Measurements from ENCODE around the gene NDUFS6.

NDUFS6 gene

GRCh38 chr5:1767524-1768282 lies 33.5 kb upstream of the NDUFS6 start:
- Histone ChIP-seq H3K4me3 (ENCODE audit: low read depth, low read length) (no peak overlapping the region), H3K27me3 (ENCODE audit: insufficient read depth, low read length) (peaks cover 29% of the 10 kb centered on the region), H3K4me1 (ENCODE audit: control insufficient read depth, insufficient read depth, low read length, unreplicated experiment) (no peaks in the 10 kb centered on the region), H3K27ac (ENCODE audit: low read depth, low read length) (no peak overlapping the region), H3K79me2 (ENCODE audit: control insufficient read depth, insufficient read depth, low read length, unreplicated experiment) (no peaks in the 10 kb centered on the region), H3K36me3 (ENCODE audit: insufficient read depth, low read length) (no peaks in the 10 kb centered on the region), H2AFZ (ENCODE audit: low read length, unreplicated experiment) (no peak overlapping the region)

GRCh38 chr5:1768283-1769000 lies 32.8 kb upstream of the NDUFS6 start:
- Histone ChIP-seq H3K4me1 (ENCODE audit: control insufficient read depth, insufficient read depth, low read length, unreplicated experiment) (no peaks in the 10 kb centered on the region), H3K36me3 (ENCODE audit: insufficient read depth, low read length) (no peaks in the 10 kb centered on the region), H3K27me3 (ENCODE audit: insufficient read depth, low read length) (peaks cover 33% of the 10 kb centered on the region), H3K27ac (ENCODE audit: low read depth, low read length) (no peak overlapping the region), H2AFZ (ENCODE audit: low read length, unreplicated experiment) (no peak overlapping the region), H3K79me2 (ENCODE audit: control insufficient read depth, insufficient read depth, low read length, unreplicated experiment) (no peaks in the 10 kb centered on the region), H3K4me3 (ENCODE audit: low read depth, low read length) (no peak overlapping the region)

- Histone ChIP-seq H3K27me3 (ENCODE audit: insufficient read depth, low read length) (peaks cover 33% of the 10 kb centered on the region), H3K4me1 (ENCODE audit: control insufficient read depth, insufficient read depth, low read length, unreplicated experiment) (no peaks in the 10 kb centered on the region)
Observed at GRCh38 chr5:1769017-1769640, 32.1 kb upstream of the NDUFS6 start.

GRCh38 chr5:1769752-1770442 lies 31.3 kb upstream of the NDUFS6 start:
- H3K36me3 ChIP-seq (ENCODE audit: insufficient read depth, low read length), result no peaks in the 10 kb centered on the region
- H2AFZ ChIP-seq (ENCODE audit: low read length, unreplicated experiment), result no peak overlapping the region
- no peaks in the 10 kb centered on the region for H3K4me1 ChIP-seq (ENCODE audit: control insufficient read depth, insufficient read depth, low read length, unreplicated experiment)
- peaks cover 30% of the 10 kb centered on the region for H3K27me3 ChIP-seq (ENCODE audit: insufficient read depth, low read length)
- H3K4me3 ChIP-seq (ENCODE audit: low read depth, low read length), result no peak overlapping the region
- no peaks in the 10 kb centered on the region for H3K79me2 ChIP-seq (ENCODE audit: control insufficient read depth, insufficient read depth, low read length, unreplicated experiment)
- H3K27ac ChIP-seq (ENCODE audit: low read depth, low read length), result no peak overlapping the region

More at GRCh38 chr5:1769017-1769640, 32.1 kb upstream of the NDUFS6 start:
- no peaks in the 10 kb centered on the region for H3K36me3 ChIP-seq (ENCODE audit: insufficient read depth, low read length)
- H3K79me2 ChIP-seq (ENCODE audit: control insufficient read depth, insufficient read depth, low read length, unreplicated experiment), result no peaks in the 10 kb centered on the region
- no peak overlapping the region for H3K27ac ChIP-seq (ENCODE audit: low read depth, low read length)
- H3K4me3 ChIP-seq (ENCODE audit: low read depth, low read length), result no peak overlapping the region
- no peak overlapping the region for H2AFZ ChIP-seq (ENCODE audit: low read length, unreplicated experiment)

- Histone ChIP-seq H3K27me3 (ENCODE audit: insufficient read depth, low read length) (peaks cover 30% of the 10 kb centered on the region), H3K4me3 (ENCODE audit: low read depth, low read length) (no peak overlapping the region), H3K79me2 (ENCODE audit: control insufficient read depth, insufficient read depth, low read length, unreplicated experiment) (no peaks in the 10 kb centered on the region), H2AFZ (ENCODE audit: low read length, unreplicated experiment) (no peak overlapping the region), H3K4me1 (ENCODE audit: control insufficient read depth, insufficient read depth, low read length, unreplicated experiment) (no peaks in the 10 kb centered on the region), H3K36me3 (ENCODE audit: insufficient read depth, low read length) (no peaks in the 10 kb centered on the region), H3K27ac (ENCODE audit: low read depth, low read length) (no peak overlapping the region)
Observed at GRCh38 chr5:1770443-1770802, 30.8 kb upstream of the NDUFS6 start.

- H3K36me3 ChIP-seq (ENCODE audit: insufficient read depth, low read length), result no peaks in the 10 kb centered on the region
- H3K27ac ChIP-seq (ENCODE audit: low read depth, low read length), result no peak overlapping the region
- H2AFZ ChIP-seq (ENCODE audit: low read length, unreplicated experiment), result no peak overlapping the region
- no peak overlapping the region for H3K4me3 ChIP-seq (ENCODE audit: low read depth, low read length)
- H3K79me2 ChIP-seq (ENCODE audit: control insufficient read depth, insufficient read depth, low read length, unreplicated experiment), result no peaks in the 10 kb centered on the region
- H3K27me3 ChIP-seq (ENCODE audit: insufficient read depth, low read length), result peaks cover 29% of the 10 kb centered on the region
- no peaks in the 10 kb centered on the region for H3K4me1 ChIP-seq (ENCODE audit: control insufficient read depth, insufficient read depth, low read length, unreplicated experiment)
Observed at GRCh38 chr5:1771149-1772065, 29.8 kb upstream of the NDUFS6 start.

GRCh38 chr5:1772634-1773033 lies 28.6 kb upstream of the NDUFS6 start:
- no peaks in the 10 kb centered on the region for H3K4me1 ChIP-seq (ENCODE audit: control insufficient read depth, insufficient read depth, low read length, unreplicated experiment)
- no peak overlapping the region for H3K4me3 ChIP-seq (ENCODE audit: low read depth, low read length)
- H3K27me3 ChIP-seq (ENCODE audit: insufficient read depth, low read length), result peaks cover 19% of the 10 kb centered on the region
- H2AFZ ChIP-seq (ENCODE audit: low read length, unreplicated experiment), result no peak overlapping the region
- H3K36me3 ChIP-seq (ENCODE audit: insufficient read depth, low read length), result no peaks in the 10 kb centered on the region
- H3K27ac ChIP-seq (ENCODE audit: low read depth, low read length), result no peak overlapping the region
- no peaks in the 10 kb centered on the region for H3K79me2 ChIP-seq (ENCODE audit: control insufficient read depth, insufficient read depth, low read length, unreplicated experiment)

- Histone ChIP-seq H3K27me3 (ENCODE audit: insufficient read depth, low read length) (peaks cover 4% of the 10 kb centered on the region; the same call in 1 of the 2 replicates), H3K4me3 (ENCODE audit: low read depth, low read length) (no peak overlapping the region), H3K4me1 (ENCODE audit: control insufficient read depth, insufficient read depth, low read length, unreplicated experiment) (no peaks in the 10 kb centered on the region), H3K27ac (ENCODE audit: low read depth, low read length) (no peak overlapping the region), H3K79me2 (ENCODE audit: control insufficient read depth, insufficient read depth, low read length, unreplicated experiment) (no peaks in the 10 kb centered on the region), H2AFZ (ENCODE audit: low read length, unreplicated experiment) (no peak overlapping the region), H3K36me3 (ENCODE audit: insufficient read depth, low read length) (no peaks in the 10 kb centered on the region)
Observed at GRCh38 chr5:1776831-1777230, 24.4 kb upstream of the NDUFS6 start.

GRCh38 chr5:1777281-1778137 lies 23.7 kb upstream of the NDUFS6 start:
- no peaks in the 10 kb centered on the region for H3K36me3 ChIP-seq (ENCODE audit: insufficient read depth, low read length)
- H3K4me1 ChIP-seq (ENCODE audit: control insufficient read depth, insufficient read depth, low read length, unreplicated experiment), result no peaks in the 10 kb centered on the region
- no peaks in the 10 kb centered on the region for H3K79me2 ChIP-seq (ENCODE audit: control insufficient read depth, insufficient read depth, low read length, unreplicated experiment)
- H3K27me3 ChIP-seq (ENCODE audit: insufficient read depth, low read length), result peaks cover 4% of the 10 kb centered on the region; the same call in 1 of the 2 replicates
- H2AFZ ChIP-seq (ENCODE audit: low read length, unreplicated experiment), result no peak overlapping the region
- H3K4me3 ChIP-seq (ENCODE audit: low read depth, low read length), result no peak overlapping the region
- no peak overlapping the region for H3K27ac ChIP-seq (ENCODE audit: low read depth, low read length)
